ENCODE results near the gene KRTAP25-1.

KRTAP25-1 gene

GRCh38 chr21:30243691-30244090, 45.6 kb downstream of the KRTAP25-1 start:
- no peak for ATAC-seq
- TF ChIP-seq CSRNP3 (CRISPR knock-in tag; IDR thresholded peaks at IDR 0.05) = no peak
- TF ChIP-seq ZNF70 (CRISPR knock-in tag; IDR thresholded peaks at IDR 0.05) = no peak
- TF ChIP-seq ZNF8 (CRISPR knock-in tag; IDR thresholded peaks at IDR 0.05) = no peak
- no peak for TF ChIP-seq ZC3H10 (CRISPR knock-in tag; IDR thresholded peaks at IDR 0.05)
- no peak for TF ChIP-seq CREB5 (CRISPR knock-in tag; IDR thresholded peaks at IDR 0.05; ENCODE audit: low read depth)
- no peak for TF ChIP-seq RARB (CRISPR knock-in tag; IDR thresholded peaks at IDR 0.05)
- no peak for TF ChIP-seq TSHZ2 (CRISPR knock-in tag; IDR thresholded peaks at IDR 0.05)
- no peak for TF ChIP-seq POU6F1 (CRISPR knock-in tag; IDR thresholded peaks at IDR 0.05; ENCODE audit: borderline replicate concordance, low read depth)
- no peak for TF ChIP-seq BACH2 (CRISPR knock-in tag; IDR thresholded peaks at IDR 0.05; ENCODE audit: borderline replicate concordance)
- no peak for TF ChIP-seq ARNTL (CRISPR knock-in tag; IDR thresholded peaks at IDR 0.05; ENCODE audit: borderline replicate concordance, low read depth)

- ATAC-seq = no peak
- TF ChIP-seq ESRRG (CRISPR knock-in tag; IDR thresholded peaks at IDR 0.05) (no peak), PATZ1 (CRISPR knock-in tag; IDR thresholded peaks at IDR 0.05; ENCODE audit: borderline replicate concordance) (no peak), CSRNP3 (CRISPR knock-in tag; IDR thresholded peaks at IDR 0.05) (no peak), ZFP30 (CRISPR knock-in tag; IDR thresholded peaks at IDR 0.05) (no peak), PPARA (CRISPR knock-in tag; IDR thresholded peaks at IDR 0.05; ENCODE audit: borderline replicate concordance) (no peak), TCF4 (CRISPR knock-in tag; IDR thresholded peaks at IDR 0.05; ENCODE audit: borderline replicate concordance) (no peak), OSR1 (CRISPR knock-in tag; IDR thresholded peaks at IDR 0.05) (no peak), BACH2 (CRISPR knock-in tag; IDR thresholded peaks at IDR 0.05; ENCODE audit: borderline replicate concordance) (no peak), TSHZ2 (CRISPR knock-in tag; IDR thresholded peaks at IDR 0.05) (no peak)
These were observed 48.7 kb downstream of the KRTAP25-1 start for GRCh38 chr21:30240661-30241060.
